ENCODE results near the gene EYA4.

Gene EYA4

DNA sequence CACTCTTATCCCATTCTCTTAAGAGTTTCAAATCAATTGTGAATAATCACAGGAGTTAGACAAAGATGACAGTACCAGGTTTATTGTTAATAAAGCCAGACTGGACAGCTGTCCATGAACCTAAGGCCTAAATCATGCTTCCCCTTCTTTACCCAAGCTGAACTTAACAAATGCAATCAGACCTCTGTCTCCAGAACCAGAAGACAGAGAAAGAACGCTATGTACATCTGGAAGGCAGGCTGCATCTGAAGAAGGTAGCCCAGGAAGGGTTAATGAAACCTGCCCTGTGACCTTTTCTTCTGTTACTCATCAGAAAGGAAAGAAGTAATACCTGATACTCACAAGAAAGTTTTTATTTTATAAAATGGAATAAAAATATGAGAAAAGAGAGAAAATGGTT lies 118.6 kb downstream of the EYA4 start:
- intact Hi-C loops (cut with micrococcal nuclease), result no loop called here
- Mint-ChIP-seq H3K27me3 (no peaks in the 10 kb centered on the region), H3K4me3 (no peak overlapping the region), H3K4me1 (ENCODE audit: low read depth) (no peaks in the 10 kb centered on the region), H3K27ac (no peak overlapping the region), H3K9me3 (no peaks in the 10 kb centered on the region), H3K36me3 (ENCODE audit: low read depth) (no peaks in the 10 kb centered on the region)

DNA sequence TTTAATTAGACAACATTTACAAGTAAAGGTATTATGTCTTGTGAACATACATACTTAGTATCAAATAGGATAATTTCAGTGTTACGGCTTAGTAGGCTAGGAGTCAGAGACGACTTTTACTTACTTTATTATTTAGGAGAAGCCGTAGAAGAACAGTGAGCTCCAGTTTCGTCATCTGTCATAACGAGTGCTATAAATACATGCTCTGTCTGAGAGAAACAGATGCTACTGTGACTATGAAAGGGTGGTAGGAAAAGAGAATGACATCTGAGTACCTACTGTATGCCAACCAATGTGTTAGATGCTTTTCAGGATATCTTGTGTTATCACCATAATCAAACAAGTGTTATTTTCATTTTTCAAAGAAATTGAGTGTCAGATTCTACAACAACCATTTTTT lies 119.0 kb downstream of the EYA4 start:
- Mint-ChIP-seq H3K36me3 (ENCODE audit: low read depth) (no peaks in the 10 kb centered on the region), H3K4me3 (no peak overlapping the region), H3K27ac (no peak overlapping the region), H3K27me3 (no peaks in the 10 kb centered on the region), H3K9me3 (no peaks in the 10 kb centered on the region), H3K4me1 (ENCODE audit: low read depth) (no peaks in the 10 kb centered on the region)
- intact Hi-C loops (cut with micrococcal nuclease), result no loop called here

DNA sequence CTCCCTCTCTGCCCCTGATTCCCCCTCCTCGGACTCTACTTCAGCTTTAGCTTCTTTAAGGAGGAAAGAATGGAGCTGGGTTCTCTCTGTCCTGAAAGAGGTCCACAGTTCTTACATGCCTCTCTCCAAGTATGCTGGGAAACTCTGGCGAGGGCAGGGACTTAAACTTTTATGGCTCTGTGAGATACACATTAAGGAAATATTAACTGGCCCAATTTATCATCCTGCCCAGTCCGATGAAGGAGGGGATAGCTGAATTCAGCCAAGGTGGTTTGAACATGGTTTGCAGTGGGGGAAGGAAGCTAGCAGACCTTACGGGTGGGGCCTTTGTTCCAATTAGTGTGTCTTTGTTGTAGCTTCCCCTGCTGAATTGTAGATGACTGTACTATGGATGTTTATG lies 121.7 kb downstream of the EYA4 start:
- H3K27me3 Mint-ChIP-seq, result no peaks in the 10 kb centered on the region
- no peaks in the 10 kb centered on the region for H3K9me3 Mint-ChIP-seq
- H3K27ac Mint-ChIP-seq, result no peak overlapping the region
- no peak overlapping the region for H3K4me3 Mint-ChIP-seq
- no peaks in the 10 kb centered on the region for H3K36me3 Mint-ChIP-seq (ENCODE audit: low read depth)
- H3K4me1 Mint-ChIP-seq (ENCODE audit: low read depth), result no peaks in the 10 kb centered on the region
- intact Hi-C loops (cut with micrococcal nuclease), result no loop called here

DNA sequence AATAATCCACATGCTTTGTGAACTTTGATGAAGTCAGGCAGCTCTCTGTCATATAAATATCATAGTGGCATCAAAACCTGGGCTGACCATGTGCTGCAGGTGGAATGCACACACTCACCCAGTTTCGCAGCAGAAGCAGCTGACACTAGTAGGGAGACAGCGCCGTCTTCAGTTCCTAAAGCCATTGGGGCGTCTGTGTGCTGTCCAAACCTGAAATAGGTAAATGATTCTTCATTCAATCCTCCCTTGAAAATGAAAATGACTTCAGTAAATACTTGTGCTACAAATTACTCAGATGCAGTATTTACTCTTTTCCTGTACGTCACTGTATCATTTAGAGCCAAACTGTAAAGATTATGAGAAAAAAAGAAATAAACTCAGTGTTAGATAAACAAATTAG lies 127.5 kb downstream of the EYA4 start:
- intact Hi-C loops (cut with micrococcal nuclease), result no loop called here
- no peak overlapping the region for H3K4me3 Mint-ChIP-seq
- no peaks in the 10 kb centered on the region for H3K9me3 Mint-ChIP-seq
- H3K36me3 Mint-ChIP-seq (ENCODE audit: low read depth), result no peaks in the 10 kb centered on the region
- H3K27ac Mint-ChIP-seq, result no peak overlapping the region
- no peaks in the 10 kb centered on the region for H3K4me1 Mint-ChIP-seq (ENCODE audit: low read depth)
- no peaks in the 10 kb centered on the region for H3K27me3 Mint-ChIP-seq

DNA sequence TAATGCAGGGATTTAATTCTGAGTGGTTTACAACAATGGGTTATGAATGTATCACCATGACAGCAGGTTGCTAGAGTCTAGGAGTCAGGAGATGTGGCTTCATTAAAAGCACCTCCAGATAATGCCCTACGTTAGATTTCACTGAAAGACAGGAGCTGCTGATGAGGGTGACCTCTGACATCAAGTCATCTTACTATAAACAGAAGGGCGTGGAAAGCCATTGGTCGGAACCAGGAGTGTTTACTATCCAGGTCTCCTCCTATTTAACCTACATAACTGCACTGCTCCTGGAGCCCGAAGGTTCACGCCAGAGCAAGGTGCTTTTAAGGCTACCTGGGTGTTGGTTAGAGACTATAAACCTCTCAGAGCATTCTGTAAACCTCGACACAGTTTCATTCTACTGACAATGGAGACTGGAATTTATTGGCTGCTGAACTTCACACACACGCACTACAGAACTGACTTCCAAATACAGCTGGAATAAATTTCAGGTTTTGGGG lies 128.7 kb downstream of the EYA4 start:
- Mint-ChIP-seq H3K4me1 (ENCODE audit: low read depth) (no peaks in the 10 kb centered on the region), H3K27me3 (no peaks in the 10 kb centered on the region), H3K27ac (no peak overlapping the region), H3K4me3 (no peak overlapping the region), H3K9me3 (no peaks in the 10 kb centered on the region), H3K36me3 (ENCODE audit: low read depth) (no peaks in the 10 kb centered on the region)
- intact Hi-C loops (cut with micrococcal nuclease), result no loop called here

DNA sequence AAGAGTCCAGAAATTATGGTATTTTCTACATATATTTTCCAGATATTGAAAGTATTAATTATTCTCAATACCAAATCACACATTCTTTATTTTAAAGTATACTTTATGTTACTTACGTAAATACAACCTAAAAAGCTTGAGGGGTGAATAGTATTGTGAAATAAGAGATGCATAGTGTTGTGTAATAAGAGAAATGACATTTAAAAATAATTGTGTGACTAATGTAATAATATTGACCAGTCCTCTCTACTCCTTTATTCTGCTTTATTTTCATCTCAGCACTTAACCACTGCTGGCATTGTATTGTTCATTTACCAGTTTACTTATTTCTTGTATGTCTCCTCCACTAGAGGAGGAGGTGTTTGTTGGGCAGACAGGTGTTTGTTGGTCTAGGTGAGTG lies 135.6 kb downstream of the EYA4 start:
- H3K4me3 Mint-ChIP-seq, result no peak overlapping the region
- no peak overlapping the region for H3K27ac Mint-ChIP-seq
- intact Hi-C loops (cut with micrococcal nuclease), result no loop called here
- no peaks in the 10 kb centered on the region for H3K36me3 Mint-ChIP-seq (ENCODE audit: low read depth)
- H3K27me3 Mint-ChIP-seq, result no peaks in the 10 kb centered on the region
- no peaks in the 10 kb centered on the region for H3K4me1 Mint-ChIP-seq (ENCODE audit: low read depth)
- H3K9me3 Mint-ChIP-seq, result peaks cover 9% of the 10 kb centered on the region

DNA sequence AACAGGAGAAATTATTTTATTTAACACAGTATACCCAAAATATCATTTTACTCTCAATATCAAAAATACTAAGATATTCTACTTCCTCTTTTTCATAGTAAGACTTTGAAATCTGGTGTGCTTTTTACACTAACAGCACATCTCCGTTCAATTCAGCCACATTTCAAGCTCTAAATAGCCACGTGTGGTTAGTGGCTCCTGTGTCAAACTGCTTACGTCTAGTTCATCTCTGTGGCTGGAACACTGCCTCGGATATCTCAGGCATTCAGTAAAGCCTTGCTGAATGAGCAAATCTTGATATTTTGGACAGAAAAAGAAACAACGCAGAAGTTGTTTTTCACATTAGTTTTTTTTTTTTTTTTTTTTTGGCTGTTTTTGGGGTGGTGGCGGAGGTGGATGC lies 136.1 kb downstream of the EYA4 start:
- Mint-ChIP-seq H3K27ac (no peak overlapping the region), H3K4me1 (ENCODE audit: low read depth) (no peaks in the 10 kb centered on the region), H3K36me3 (ENCODE audit: low read depth) (no peaks in the 10 kb centered on the region), H3K4me3 (no peak overlapping the region), H3K27me3 (no peaks in the 10 kb centered on the region), H3K9me3 (peaks cover 9% of the 10 kb centered on the region)
- intact Hi-C loops (cut with micrococcal nuclease), result no loop called here

DNA sequence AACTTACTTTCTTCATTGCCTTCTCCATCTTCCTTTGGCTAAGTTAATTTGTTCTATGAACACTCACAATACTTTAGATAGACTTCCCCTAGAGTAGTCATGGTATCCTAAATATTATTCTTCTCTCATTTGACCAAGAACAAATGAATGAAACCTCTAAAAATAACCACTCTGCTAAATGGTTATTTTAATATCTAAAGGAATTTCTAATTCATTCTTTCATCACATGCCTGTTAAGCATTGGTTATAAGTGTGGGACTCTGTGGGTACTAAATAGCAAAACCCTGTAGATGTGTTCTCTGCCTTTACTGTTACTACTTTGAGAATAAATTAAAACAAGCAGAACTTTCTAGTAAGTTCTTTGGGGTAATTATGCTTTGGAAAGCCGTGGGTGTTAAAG lies 138.9 kb downstream of the EYA4 start:
- Mint-ChIP-seq H3K27ac (no peak overlapping the region), H3K4me1 (ENCODE audit: low read depth) (no peaks in the 10 kb centered on the region), H3K27me3 (no peaks in the 10 kb centered on the region), H3K9me3 (peaks cover 9% of the 10 kb centered on the region), H3K36me3 (ENCODE audit: low read depth) (no peaks in the 10 kb centered on the region), H3K4me3 (no peak overlapping the region)
- intact Hi-C loops (cut with micrococcal nuclease), result no loop called here

DNA sequence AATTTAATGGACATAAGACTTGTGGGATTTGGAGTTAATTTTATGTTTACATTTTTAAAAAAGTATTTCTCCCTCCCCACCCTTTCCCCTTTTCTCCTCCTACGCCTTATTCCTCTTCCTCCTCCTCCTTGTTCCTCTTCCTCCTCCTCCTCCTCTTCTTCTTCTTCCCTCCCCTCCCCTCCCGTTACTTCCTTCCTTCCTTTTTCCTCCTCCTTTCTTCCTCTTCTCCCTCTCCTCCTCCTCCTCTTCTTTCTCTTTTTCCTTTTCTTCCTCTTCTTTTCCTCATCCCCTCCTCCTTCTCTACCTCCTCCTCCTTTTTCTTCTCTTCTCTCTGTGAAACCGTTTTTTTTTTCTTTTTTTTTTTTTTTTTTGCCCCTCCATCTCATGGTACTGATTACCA lies 139.6 kb downstream of the EYA4 start:
- H3K4me3 Mint-ChIP-seq, result no peak overlapping the region
- peaks cover 9% of the 10 kb centered on the region for H3K9me3 Mint-ChIP-seq
- intact Hi-C loops (cut with micrococcal nuclease), result no loop called here
- no peak overlapping the region for H3K27ac Mint-ChIP-seq
- no peaks in the 10 kb centered on the region for H3K36me3 Mint-ChIP-seq (ENCODE audit: low read depth)
- H3K4me1 Mint-ChIP-seq (ENCODE audit: low read depth), result no peaks in the 10 kb centered on the region
- H3K27me3 Mint-ChIP-seq, result no peaks in the 10 kb centered on the region

DNA sequence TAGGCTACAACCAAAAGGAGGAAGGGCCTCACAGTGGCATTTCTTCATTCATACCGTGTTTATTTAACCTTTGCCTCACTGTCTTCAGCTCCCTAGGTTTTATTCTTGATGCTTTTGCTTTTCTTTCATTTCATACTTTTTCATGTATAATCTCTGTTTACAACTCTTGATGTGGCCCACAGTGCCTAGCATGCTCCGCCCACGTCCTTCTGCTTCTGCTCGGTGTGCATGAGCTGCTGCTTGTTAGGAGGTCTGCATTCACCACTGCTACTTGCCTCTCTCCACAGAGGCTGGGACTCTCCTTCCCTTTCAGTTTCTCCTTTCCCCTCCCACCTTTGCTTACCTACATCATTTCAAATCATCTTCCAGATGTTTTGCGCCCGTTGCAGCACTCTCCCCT lies 147.6 kb downstream of the EYA4 start:
- Mint-ChIP-seq H3K9me3 (no peaks in the 10 kb centered on the region), H3K4me1 (ENCODE audit: low read depth) (no peaks in the 10 kb centered on the region), H3K4me3 (no peak overlapping the region), H3K27me3 (no peaks in the 10 kb centered on the region), H3K27ac (no peak overlapping the region), H3K36me3 (ENCODE audit: low read depth) (no peaks in the 10 kb centered on the region)
- intact Hi-C loops (cut with micrococcal nuclease), result no loop called here

DNA sequence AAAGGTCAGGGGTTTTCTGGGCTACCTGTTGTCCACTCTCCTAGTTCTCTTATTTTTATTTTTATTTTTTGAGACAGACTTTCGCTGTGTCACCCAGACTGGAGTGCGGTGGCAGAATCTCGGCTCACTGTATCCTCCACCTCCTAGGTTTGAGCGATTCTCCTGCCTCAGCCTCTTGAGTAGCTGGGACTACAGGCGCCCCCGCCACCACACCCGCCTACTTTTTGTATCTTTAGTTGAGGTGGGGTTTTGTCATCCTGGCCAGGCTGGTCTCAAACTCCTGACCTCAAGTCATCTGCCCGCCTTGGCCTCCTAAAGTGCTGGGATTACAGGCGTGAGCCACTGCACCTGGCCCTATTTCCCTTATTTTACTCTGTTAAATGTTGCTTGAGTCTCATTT lies 149.0 kb downstream of the EYA4 start:
- intact Hi-C loops (cut with micrococcal nuclease), result no loop called here
- Mint-ChIP-seq H3K4me3 (no peak overlapping the region), H3K27ac (no peak overlapping the region)

DNA sequence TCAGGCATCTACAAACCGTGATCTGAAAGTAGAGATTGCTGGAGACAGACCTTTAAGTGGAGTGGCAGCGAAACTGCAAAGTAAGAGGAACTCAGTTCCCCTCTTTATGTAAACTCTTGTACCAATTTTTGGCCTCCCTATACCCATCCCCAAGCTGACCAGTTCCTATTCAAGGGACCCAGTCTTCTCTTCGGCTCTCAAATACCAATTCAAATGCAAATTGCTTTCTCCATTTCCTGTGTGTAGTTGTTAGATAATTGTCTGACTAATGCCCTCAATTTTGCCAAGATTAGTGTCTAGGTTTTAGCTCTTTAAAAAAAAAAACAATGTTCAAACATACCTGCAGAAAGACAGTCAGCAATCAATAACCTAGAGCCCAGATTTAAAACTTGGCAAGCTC lies 150.9 kb downstream of the EYA4 start:
- no peaks in the 10 kb centered on the region for H3K4me1 Mint-ChIP-seq (ENCODE audit: low read depth)
- no peaks in the 10 kb centered on the region for H3K27me3 Mint-ChIP-seq
- intact Hi-C loops (cut with micrococcal nuclease), result no loop called here
- no peaks in the 10 kb centered on the region for H3K36me3 Mint-ChIP-seq (ENCODE audit: low read depth)
- no peaks in the 10 kb centered on the region for H3K9me3 Mint-ChIP-seq
- no peak overlapping the region for H3K4me3 Mint-ChIP-seq
- H3K27ac Mint-ChIP-seq, result no peak overlapping the region

More for the DNA sequence above, 149.0 kb downstream of the EYA4 start:
- no peaks in the 10 kb centered on the region for H3K27me3 Mint-ChIP-seq
- H3K4me1 Mint-ChIP-seq (ENCODE audit: low read depth), result no peaks in the 10 kb centered on the region
- H3K36me3 Mint-ChIP-seq (ENCODE audit: low read depth), result no peaks in the 10 kb centered on the region
- no peaks in the 10 kb centered on the region for H3K9me3 Mint-ChIP-seq

DNA sequence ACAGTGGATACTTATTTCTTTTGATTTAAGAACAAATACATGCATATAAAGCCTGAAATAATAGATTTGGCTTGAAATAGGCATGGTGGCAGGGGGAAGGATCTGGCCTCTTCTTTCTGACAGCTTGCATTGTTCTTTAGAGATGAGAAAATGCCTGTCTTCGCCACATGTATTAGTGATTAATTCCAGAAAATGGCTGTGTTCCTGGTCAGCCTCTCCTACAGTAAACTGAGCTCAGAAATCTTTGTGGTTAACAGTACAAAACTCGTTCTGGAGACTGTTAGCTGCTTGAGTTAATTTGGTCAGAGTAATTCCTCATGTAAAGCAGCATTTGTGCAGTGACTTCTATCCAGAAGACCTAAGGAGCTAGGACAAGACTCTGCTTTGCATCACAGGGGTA lies 151.5 kb downstream of the EYA4 start:
- Mint-ChIP-seq H3K4me1 (ENCODE audit: low read depth) (no peaks in the 10 kb centered on the region), H3K27ac (no peak overlapping the region), H3K9me3 (no peaks in the 10 kb centered on the region), H3K4me3 (no peak overlapping the region), H3K36me3 (ENCODE audit: low read depth) (no peaks in the 10 kb centered on the region), H3K27me3 (no peaks in the 10 kb centered on the region)
- intact Hi-C loops (cut with micrococcal nuclease), result no loop called here

DNA sequence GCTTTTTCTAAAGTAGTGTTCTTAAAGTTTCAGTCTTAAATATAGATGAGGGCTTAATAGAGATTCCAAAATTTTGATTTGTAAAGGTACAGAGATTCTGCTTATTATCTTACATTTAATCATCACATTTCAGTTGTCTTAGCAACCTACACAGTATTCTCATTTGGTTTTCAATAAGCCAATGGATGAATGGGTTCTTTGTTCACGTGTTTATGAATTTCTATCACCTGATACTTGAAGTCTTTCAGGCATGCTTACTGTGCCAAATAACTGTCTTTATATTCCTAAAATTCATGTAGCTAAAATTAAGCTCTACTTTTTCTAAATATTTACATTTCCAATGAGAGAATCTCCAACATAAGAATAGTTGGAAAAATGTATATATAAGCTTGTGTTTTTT lies 152.7 kb downstream of the EYA4 start:
- no peaks in the 10 kb centered on the region for H3K27me3 Mint-ChIP-seq
- no peak overlapping the region for H3K27ac Mint-ChIP-seq
- H3K4me3 Mint-ChIP-seq, result no peak overlapping the region
- intact Hi-C loops (cut with micrococcal nuclease), result no loop called here
- H3K9me3 Mint-ChIP-seq, result no peaks in the 10 kb centered on the region
- H3K36me3 Mint-ChIP-seq (ENCODE audit: low read depth), result no peaks in the 10 kb centered on the region
- no peaks in the 10 kb centered on the region for H3K4me1 Mint-ChIP-seq (ENCODE audit: low read depth)

DNA sequence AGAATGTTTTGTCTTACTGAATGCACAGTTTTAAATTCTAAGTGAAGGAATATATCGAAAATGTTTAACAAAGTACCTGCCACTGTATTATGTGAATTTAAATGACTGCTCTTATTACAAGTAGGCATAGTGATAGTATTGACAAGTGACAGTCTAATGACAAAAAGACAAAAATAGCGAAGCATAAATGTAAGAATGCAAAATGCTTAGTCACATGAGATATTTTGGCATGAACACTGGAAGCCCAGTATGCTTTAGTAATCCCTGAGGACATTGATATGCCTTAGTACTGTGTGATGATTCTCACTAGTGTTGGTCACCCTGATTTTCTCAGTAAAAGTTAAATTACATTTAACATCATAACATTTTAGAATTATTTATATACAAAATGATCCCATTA lies 153.5 kb downstream of the EYA4 start:
- no peaks in the 10 kb centered on the region for H3K9me3 Mint-ChIP-seq
- intact Hi-C loops (cut with micrococcal nuclease), result no loop called here

More for the DNA sequence above, 153.5 kb downstream of the EYA4 start:
- no peak overlapping the region for H3K27ac Mint-ChIP-seq
- H3K4me3 Mint-ChIP-seq, result no peak overlapping the region
- H3K36me3 Mint-ChIP-seq (ENCODE audit: low read depth), result no peaks in the 10 kb centered on the region
- H3K27me3 Mint-ChIP-seq, result no peaks in the 10 kb centered on the region
- no peaks in the 10 kb centered on the region for H3K4me1 Mint-ChIP-seq (ENCODE audit: low read depth)

Data from dendritic cell treated with granulocyte-macrophage colony-stimulating factor and Interleukin-4, amounts not matched to agents 40 ng/mL and 50 ng/mL, for 4 days (primary cell).